OCI-LY1 (cell line): ENCODE results near the gene INTS12.
"Not testable (repeated sequence)": the region's sequence is repeated elsewhere in the genome, so short reads cannot be mapped to it uniquely, and the experiment has no call there.

Experiments
- H2AFZ ChIP-seq: fragments of 200-600 bp; sonication (generic), shearing (Covaris generic); 2 replicates; pipeline ENCODE4 v1.6.0; 2014; ENCODE audit warnings: antibody characterized with exemption, mild to moderate bottlenecking, low read length
- H3F3A ChIP-seq: fragments of 200-600 bp; sonication (generic), shearing (Covaris generic); 2 replicates; pipeline ENCODE4 v1.6.0; 2014; ENCODE audit warnings: mild to moderate bottlenecking, antibody characterized with exemption, low read length, moderate library complexity; ENCODE audit not compliant: insufficient read depth
- H3K27ac ChIP-seq: fragments of 200-600 bp; sonication (generic); 2 replicates; pipeline ENCODE4 v1.5.1; 2014; ENCODE audit warnings: low read length, mixed run types, mild to moderate bottlenecking, low read depth; ENCODE audit not compliant: poor library complexity, severe bottlenecking
- H3K27me3 ChIP-seq: fragments of 200-600 bp; sonication (generic); 2 replicates; pipeline ENCODE4 v1.6.0; 2014; ENCODE audit warnings: antibody characterized with exemption, mild to moderate bottlenecking, low read length, moderate library complexity; ENCODE audit not compliant: insufficient read depth
- H3K36me3 ChIP-seq: fragments of 200-600 bp; sonication (generic); 2 replicates; pipeline ENCODE4 v1.6.1; 2014; ENCODE audit warnings: mild to moderate bottlenecking, antibody characterized with exemption, low read length, moderate library complexity, mixed read lengths; ENCODE audit not compliant: insufficient read depth
- H3K4me1 ChIP-seq: fragments of 200-600 bp; sonication (generic); 2 replicates; pipeline ENCODE4 v1.5.1; 2014; ENCODE audit warnings: mild to moderate bottlenecking, low read length, moderate library complexity; ENCODE audit not compliant: insufficient read depth, severe bottlenecking
- H3K4me2 ChIP-seq: fragments of 200-600 bp; sonication (generic), shearing (Covaris generic); 2 replicates; pipeline ENCODE4 v1.6.1; 2014; ENCODE audit warnings: low read length
- H3K4me3 ChIP-seq: fragments of 200-600 bp; sonication (generic); 2 replicates; pipeline ENCODE4 v1.5.1; 2014; ENCODE audit warnings: low read length, low read depth, mild to moderate bottlenecking, mixed read lengths; ENCODE audit not compliant: poor library complexity, severe bottlenecking
- H3K79me2 ChIP-seq: fragments of 200-600 bp; shearing (Covaris generic); 2 replicates; pipeline ENCODE4 v1.6.1; 2016; ENCODE audit warnings: mixed run types, low read length, mixed read lengths; ENCODE audit not compliant: insufficient read depth
- H3K9ac ChIP-seq: fragments of 200-600 bp; sonication (generic), shearing (Covaris generic); 2 replicates; pipeline ENCODE4 v1.6.1; 2014; ENCODE audit warnings: mild to moderate bottlenecking, low read length, mixed read lengths
- H3K9me2 ChIP-seq: fragments of 200-600 bp; sonication (generic), shearing (Covaris generic); 2 replicates; pipeline ENCODE4 v1.6.1; 2014; ENCODE audit warnings: low read depth, mild to moderate bottlenecking, low read length, mixed read lengths
- H3K9me3 ChIP-seq: fragments of 200-600 bp; shearing (Covaris generic); 2 replicates; pipeline ENCODE4 v1.6.1; 2014; ENCODE audit warnings: low read length, mixed read lengths
- H4K20me1 ChIP-seq: fragments of 200-600 bp; sonication (generic), shearing (Covaris generic); 2 replicates; pipeline ENCODE4 v1.6.0; 2016; ENCODE audit warnings: mild to moderate bottlenecking, low read length; ENCODE audit not compliant: insufficient read depth
- CTCF ChIP-seq: fragments of 200-600 bp; sonication (generic), shearing (Covaris generic); IDR thresholded peaks from 2 replicates; pipeline ENCODE4 v1.5.1; 2017; ENCODE audit warnings: mild to moderate bottlenecking, antibody characterized with exemption, low read length, moderate library complexity, mixed read lengths
- EZH2 ChIP-seq: fragments of 200-600 bp; sonication (generic), shearing (Covaris generic); IDR thresholded peaks from 2 replicates; pipeline ENCODE4 v1.8.0; 2017; ENCODE audit warnings: borderline replicate concordance, mixed run types, mild to moderate bottlenecking, antibody characterized with exemption, low read length, moderate library complexity, mixed read lengths

The INTS12 gene

DNA sequence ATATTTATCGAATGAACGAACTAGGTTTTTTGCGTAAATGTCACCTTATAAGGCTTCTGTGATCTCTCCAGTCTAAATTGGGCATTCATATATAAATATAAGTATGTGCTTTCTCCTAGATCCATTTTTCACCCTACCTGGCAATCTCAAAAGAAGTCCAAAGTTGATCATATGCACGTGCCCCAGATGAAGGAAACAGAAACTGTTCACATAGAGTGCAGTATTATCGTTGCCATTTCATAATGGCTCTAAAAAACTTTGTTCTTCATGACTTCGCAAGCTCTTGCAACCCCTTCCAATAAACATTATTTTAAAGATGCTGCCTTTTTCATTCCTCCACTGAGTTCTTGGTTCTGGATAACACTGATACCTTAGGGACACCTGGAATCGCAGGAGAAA, 708 bp downstream of the INTS12 start:
- Histone ChIP-seq H3K4me1 (peaks cover 46% of the 10 kb centered on the region), H3F3A (peaks cover 3% of the 10 kb centered on the region; the same call in 1 of the 2 replicates), H3K9me2 (no peaks in the 10 kb centered on the region), H3K27me3 (no peaks in the 10 kb centered on the region), H3K79me2 (peaks cover 71% of the 10 kb centered on the region), H3K4me3 (peak overlapping the region; percentile 93), H3K4me2 (peak overlapping the region; percentile 87), H4K20me1 (no peaks in the 10 kb centered on the region), H3K9ac (peak overlapping the region; percentile 88), H2AFZ (peak overlapping the region; percentile 22), H3K27ac (no peak overlapping the region), H3K36me3 (peaks cover 13% of the 10 kb centered on the region), H3K9me3 (no peaks in the 10 kb centered on the region)
- TF ChIP-seq CTCF = no peak
- no peak for TF ChIP-seq EZH2

DNA sequence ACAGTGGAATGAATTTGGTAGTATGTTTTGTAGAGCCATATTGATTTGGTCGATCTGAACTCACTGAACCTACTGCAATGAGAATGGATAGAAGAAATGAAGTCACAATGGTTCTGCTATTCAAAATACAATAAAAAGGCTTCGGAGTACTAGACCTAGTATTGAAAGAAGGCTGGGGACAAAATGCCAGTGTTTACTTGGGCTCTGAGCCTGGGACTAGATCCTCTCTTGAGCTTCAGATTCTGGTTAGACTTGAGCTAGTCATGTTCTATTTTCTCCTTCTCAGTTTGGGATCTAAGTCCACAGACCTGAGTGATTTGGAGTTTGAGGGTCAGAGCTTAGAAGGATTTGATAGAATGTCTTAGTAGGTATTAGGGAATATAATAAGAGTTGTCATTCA, 9.9 kb downstream of the INTS12 start:
- no peak overlapping the region for H3K9ac ChIP-seq
- no peaks in the 10 kb centered on the region for H3K9me2 ChIP-seq
- H2AFZ ChIP-seq = no peak overlapping the region
- H3K9me3 ChIP-seq = no peaks in the 10 kb centered on the region
- H3K4me1 ChIP-seq = no peaks in the 10 kb centered on the region
- TF ChIP-seq CTCF (no peak), EZH2 (no peak)
- H3K27me3 ChIP-seq = no peaks in the 10 kb centered on the region
- H3K36me3 ChIP-seq = peaks cover 59% of the 10 kb centered on the region
- no peak overlapping the region for H3K4me2 ChIP-seq
- H3F3A ChIP-seq = no peaks in the 10 kb centered on the region
- H3K4me3 ChIP-seq = no peak overlapping the region
- no peak overlapping the region for H3K27ac ChIP-seq
- peaks cover 20% of the 10 kb centered on the region for H3K79me2 ChIP-seq
- no peaks in the 10 kb centered on the region for H4K20me1 ChIP-seq

DNA sequence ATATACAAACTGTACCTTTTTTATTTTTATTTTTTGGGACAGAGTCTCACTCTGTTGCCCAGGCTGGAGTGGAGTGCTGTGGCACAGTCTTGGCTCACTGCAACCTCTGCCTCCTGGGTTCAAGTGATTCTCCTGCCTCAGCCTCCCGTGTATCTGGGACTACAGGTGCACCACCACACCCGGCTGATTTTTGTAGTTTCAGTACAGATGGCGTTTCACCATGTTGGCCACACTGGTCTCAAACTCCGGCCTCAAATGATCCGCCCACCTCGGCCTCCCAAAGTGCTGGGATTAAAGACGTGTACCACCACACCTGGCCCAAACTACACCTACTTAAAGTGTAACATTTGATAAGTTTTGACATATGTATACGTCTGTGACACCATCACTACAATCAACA, 12.7 kb downstream of the INTS12 start:
- H2AFZ ChIP-seq, H3K27ac ChIP-seq, H3K27me3 ChIP-seq, H4K20me1 ChIP-seq, H3K4me2 ChIP-seq, H3K79me2 ChIP-seq, H3K4me3 ChIP-seq, H3K9me2 ChIP-seq, H3K4me1 ChIP-seq, H3K9ac ChIP-seq, H3K9me3 ChIP-seq, H3F3A ChIP-seq: not testable (repeated sequence)
- H3K36me3 ChIP-seq = peaks cover 80% of the 10 kb centered on the region

DNA sequence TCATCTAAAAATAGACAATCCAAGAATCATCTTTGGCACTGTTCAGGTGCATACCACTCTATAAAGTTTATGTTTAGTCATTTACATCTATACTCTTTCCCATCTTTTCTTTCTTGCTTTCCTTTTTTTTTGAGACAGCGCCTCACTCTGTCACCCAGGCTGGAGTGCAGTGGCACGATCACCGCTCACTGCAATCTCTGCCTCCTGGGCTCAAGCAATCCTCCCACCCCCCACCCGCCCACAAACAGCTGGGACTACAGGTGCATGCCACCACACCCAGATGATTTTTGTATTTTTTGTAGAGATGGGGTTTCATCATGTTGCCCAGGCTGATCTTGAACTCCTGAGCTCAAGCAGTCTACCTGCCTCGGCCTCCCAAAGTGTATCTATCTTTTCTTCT, 13.7 kb downstream of the INTS12 start:
- not testable (repeated sequence) for H3K4me2 ChIP-seq, H3K9me3 ChIP-seq, H3K4me3 ChIP-seq, H3K9ac ChIP-seq, H3K27me3 ChIP-seq, H2AFZ ChIP-seq, H3K27ac ChIP-seq, H3K4me1 ChIP-seq, H3K9me2 ChIP-seq, H4K20me1 ChIP-seq, H3F3A ChIP-seq, H3K79me2 ChIP-seq
- peaks cover 86% of the 10 kb centered on the region for H3K36me3 ChIP-seq
